ENCODE measurements around the gene PRSS50. TPM values are rescaled to one million over a fixed set of nuclear protein-coding genes. Genes with fewer than 3 reads are reported as not detected.

PRSS50 gene
- total RNA-seq, 4 donors from 2014 or later, result not detected

Other genes with a start within 250 kb of the PRSS50 start
- not detected for gene RTP3, start 219.9 kb downstream of the PRSS50 start, total RNA-seq
- gene LRRC2, start 151.6 kb downstream of the PRSS50 start, total RNA-seq, result 100 to 1,000 TPM in 1 of 4 donors, 10 to 100 TPM in 3; 72.7 to 103 (median 92.1) TPM
- under 1 TPM in 1 of 4 donors, not detected in 3; 0.18 TPM for gene FAM240A, start 105.3 kb downstream of the PRSS50 start, total RNA-seq
- gene ALS2CL, start 24.2 kb downstream of the PRSS50 start, total RNA-seq, result 10 to 100 TPM in 1 of 4 donors, 1 to 10 TPM in 3; 3.8 to 13.2 (median 6.2) TPM
- gene TMIE, start 16.5 kb downstream of the PRSS50 start, total RNA-seq, result under 1 TPM in 3 of 4 donors, not detected in 1; 0.20 to 0.26 (median 0.22) TPM
- gene MYL3, start 145.6 kb upstream of the PRSS50 start, total RNA-seq, result 100 to 1,000 TPM in 2 of 4 donors, 10 to 100 TPM in 2; 42.5 to 544 (median 281) TPM
- 1 to 10 TPM; 2.3 to 7.9 (median 7.3) TPM for gene PTH1R, start 159.9 kb upstream of the PRSS50 start, total RNA-seq

All from gastrocnemius medialis (tissue), 4 donors.